CD4-positive, alpha-beta T cell treated with Interleukin-17A for 1 hour (primary cell): ENCODE results near the gene FMN1.
"Not testable (repeated sequence)": the region's sequence is repeated elsewhere in the genome, so short reads cannot be mapped to it uniquely, and the experiment has no call there.

Source experiments
- DNase-seq: peaks from one replicate; pipeline ENCODE4 v3.0.0-alpha.2; 2020

The FMN1 gene

DNA sequence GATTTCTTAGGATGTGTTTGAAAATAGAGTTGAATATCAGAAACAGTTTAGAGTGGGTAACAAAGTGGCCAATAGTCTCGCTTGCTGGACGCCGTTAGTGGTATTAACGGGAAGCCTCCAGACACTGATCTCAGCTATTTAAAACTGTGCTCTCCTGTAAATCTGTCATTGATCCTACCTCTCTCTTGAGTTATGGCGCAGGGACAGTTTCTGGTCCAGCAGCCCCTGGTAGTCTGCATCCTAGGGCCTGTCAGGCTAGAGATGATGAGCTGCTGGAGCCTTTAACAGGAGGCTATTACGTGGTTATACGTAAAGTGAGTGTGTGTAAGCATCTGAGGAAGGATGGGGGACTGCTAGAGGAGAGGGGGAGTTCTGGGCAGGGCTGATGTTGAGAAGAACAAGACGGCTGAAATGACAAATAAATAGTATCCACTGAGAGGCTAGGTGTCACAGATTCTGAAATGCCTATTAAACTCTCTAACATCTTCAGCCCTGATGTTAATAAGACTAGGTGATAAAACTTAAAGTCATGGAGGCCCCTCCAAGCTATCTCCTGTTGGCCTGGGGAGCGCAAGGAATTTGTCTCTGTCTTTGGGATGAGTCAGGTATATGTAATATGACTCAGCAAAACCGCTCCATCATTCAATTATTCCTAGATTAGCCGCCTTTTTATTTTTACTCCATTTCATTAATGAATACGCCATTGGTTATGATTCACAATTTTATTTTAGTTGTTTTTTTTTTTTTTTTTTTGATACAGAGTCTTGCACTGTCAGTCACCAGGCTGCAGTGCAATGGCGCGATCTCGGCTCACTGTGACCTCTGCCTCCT lies 321.0 kb downstream of the FMN1 start:
- DNase-seq = no peak

DNA sequence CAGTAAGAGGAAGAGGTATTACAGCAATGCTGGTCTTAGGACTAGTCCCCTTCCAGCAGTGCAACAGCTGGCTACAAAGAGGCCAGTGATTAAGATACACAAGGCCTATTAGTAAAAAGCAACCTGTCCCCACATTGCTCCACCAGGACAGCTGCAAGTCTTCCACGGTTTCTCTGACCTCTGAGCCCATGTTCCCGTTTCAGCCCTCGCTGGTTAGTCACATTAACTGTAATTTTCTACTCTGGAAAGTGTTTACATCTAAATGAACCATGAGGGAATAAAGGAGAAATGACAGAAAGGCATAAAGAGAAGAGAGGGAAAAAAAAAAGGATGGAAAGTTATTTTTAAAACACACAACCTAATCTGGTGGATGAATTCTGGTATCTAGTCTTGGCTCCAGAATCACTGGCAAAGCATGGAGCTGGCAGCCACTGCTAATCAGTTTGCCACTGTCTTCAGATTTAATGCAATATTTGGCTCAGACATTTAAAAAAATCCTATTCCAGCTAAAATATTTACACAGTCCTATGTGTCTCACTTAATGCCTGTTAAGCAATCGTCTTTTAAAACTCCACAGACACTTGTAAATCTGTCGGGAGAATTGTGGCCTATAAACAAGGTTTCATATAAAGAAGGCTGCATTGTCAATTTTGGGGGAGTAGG lies 321.8 kb downstream of the FMN1 start:
- no peak for DNase-seq

DNA sequence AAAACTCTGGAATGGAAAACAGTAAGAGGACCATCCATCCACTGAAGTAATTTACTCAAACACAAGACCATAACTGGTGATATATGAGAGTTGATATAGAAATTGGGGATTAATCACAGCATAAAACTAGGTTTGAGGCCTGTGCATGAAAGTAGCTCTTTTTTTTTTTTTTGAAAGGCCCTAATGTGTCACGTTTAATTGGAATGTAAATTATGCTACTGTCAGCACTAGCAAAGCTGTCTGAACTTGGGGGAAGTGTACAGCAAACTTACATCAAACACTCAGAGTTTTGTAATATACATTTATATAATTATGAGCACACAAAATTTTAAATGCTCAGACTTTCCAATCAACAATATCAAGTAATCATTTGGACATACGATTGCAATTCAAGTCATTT lies 322.6 kb downstream of the FMN1 start:
- DNase-seq = no peak

DNA sequence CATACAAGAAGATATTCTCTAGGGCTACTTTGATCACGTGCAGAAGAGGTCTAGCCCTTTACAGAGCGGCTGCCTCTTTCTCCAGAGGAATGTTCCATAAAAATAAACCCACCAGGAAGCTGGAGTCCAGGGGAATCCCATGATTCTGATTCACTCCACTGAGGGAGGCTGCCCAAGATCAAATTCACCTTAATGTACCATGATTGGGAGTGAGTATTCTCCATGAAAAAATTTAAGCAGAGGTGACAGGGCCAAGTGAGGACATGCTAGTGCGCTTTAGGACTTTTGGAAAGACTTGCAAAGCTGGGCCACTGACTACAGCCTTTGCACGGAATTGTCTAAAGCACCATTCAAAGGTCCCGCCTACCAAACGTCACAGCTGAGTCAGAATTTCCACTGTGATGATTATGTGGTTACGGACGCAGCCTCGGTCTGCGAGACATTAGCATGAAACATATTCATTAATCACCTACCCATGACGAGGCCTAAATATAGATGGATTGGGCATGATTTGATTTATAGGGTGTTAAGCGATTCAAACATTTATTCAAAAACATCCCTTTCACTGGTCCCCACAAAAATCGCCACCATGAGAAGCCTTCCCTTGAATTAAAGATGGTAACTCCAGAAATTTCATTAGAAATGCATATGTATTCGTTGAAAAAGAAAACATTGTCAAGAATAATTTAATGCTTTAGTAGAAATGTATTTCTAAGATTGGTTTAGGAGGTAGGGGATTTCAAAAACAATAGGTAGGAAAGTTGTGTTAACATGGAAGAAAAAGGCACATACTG lies 324.1 kb downstream of the FMN1 start:
- no peak for DNase-seq

DNA sequence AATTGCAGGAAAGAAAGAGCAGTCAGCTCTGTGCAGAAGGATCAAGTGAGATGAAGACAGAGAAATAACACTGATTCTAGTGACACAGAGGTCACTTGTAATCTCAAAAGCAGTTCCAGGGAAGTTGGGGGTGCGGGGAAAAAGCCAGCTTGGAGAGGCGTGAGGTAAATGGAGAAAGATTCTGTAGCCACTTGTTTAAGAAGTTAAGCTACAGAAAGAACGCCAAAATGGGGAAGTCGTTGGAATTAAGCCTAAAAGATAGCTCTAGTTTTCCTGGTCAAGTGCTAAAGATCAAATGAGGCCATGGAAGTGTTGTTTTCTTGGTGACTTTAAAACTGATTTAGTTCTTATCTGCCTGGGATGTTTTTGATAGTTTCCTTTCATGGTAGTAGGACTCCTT lies 324.7 kb downstream of the FMN1 start:
- no peak for DNase-seq

DNA sequence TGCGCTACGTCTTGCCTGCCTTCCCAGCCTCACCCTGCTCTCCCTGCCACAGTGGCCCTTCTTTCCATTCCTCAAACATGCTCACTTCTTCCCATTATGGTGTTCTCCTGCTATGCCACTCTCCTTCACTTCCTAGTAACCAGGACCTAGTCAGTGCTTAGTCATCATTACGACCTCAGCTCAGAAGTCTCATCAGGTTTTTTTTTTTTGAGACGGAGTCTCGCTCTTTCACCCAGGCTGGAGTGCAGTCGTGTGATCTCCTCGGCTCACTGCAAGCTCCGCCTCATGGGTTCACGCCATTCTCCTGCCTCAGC lies 327.2 kb downstream of the FMN1 start:
- no peak for DNase-seq

DNA sequence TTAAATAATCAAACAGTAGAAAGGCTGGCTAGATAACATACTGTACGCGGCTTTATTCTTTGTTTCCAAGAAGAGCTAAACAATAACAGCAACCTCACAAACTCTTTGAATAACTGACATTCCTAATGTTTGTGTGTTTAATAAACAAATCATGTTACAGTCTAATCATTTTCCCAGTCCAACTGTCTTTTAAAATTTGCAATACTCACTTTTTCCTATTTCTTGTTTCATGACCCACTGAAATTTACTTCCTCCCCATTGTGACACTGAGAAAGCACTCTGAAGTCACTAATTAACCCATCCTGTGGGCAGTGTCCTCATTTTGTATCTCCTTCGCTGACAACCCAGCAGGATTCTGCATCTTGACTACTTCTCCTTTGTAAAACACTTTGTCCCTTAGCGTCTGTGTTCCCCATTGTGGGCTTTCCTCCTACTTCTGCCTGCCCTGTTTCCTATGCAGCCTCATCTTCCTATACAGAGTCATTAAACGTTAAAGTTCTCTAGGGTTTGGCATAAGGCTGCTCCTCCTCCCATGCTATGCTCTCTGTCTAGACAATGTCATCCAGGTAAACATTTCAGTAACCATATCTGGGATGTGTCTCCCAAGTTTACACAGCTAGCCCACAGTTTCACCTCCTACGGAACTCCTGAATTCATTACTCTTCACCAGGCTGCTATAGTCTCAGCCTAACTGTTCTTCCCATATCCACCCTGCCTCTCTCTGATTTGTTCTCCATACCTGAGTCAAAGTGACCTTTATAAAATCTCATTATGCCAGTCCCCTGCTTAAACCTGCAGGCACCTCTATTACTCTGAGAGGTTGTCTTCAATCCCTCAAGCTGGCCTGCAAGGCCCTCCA lies 327.8 kb downstream of the FMN1 start:
- no peak for DNase-seq

DNA sequence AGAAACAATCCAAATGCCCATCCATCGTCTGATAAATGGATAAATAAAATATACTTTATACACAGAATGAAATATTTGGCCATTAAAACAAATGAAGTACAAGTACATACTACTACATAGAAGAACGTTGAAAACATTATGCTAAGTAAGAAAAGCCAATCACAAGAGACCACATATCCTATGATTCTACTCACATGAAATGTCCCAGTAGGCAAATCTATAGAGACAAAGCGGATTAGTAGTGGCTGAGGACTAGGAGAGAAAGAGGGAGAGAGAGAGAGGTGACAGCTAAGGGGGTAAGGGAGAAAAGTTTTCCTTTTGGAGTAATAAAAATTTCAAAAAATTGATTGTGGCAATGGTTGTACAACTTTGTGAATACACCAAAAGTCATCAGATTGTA lies 329.7 kb downstream of the FMN1 start:
- DNase-seq = no peak

DNA sequence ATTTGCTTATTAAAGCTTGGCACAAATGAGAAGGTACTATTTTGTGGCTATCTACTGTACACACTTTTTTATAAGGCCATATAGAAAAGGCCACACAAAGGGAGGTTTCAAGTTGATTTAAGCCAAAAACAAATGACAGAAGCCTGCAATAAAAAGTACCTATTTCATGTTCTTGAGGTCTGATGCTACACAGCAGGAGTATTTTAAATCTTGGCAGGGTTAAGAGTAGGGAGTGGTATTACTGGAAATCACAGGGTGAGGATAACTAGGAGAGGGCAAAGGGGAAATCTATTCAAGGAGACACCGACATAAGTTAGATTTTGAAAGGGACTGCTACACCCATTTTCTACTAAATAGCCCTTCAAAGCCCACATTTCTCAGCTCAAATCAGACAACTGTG lies 330.5 kb downstream of the FMN1 start:
- no peak for DNase-seq

DNA sequence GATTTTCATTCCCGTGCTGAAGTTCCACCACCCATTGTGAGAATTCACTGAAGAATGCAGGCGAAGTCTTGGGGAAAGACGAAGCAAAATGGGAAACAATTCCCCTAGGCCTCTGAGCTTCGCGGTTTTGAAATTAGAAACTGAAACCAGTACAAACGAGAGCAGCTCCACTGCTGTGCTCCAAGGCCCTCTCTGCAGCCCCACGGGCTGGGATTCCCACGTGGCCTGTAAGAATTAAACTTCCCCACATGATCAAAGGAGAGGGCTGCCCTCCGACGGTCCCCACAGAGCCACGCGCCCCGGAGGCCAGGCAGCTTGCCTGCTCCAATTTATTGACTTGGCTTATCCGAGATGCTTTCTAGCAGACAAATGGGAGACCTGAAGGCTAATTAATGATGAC lies 332.8 kb downstream of the FMN1 start:
- no peak for DNase-seq

DNA sequence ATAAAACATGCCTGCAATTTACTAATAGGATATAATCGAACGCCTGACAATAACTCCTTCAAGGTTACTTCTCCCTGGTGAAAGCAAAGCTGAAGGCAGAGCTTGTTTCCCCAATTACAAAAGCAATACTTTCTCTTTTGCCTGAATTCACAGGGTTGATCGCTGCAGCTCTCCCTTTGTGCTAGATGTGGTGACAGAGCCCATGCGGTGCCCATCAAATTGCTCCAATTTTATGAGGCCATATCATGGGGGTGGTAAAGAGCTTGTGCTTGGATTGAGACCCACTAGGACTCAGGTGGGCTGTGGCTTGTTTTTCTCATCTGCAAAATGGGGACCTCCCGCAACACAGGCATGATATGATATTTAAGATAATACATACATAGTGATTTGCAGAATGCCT lies 333.3 kb downstream of the FMN1 start:
- DNase-seq = no peak

DNA sequence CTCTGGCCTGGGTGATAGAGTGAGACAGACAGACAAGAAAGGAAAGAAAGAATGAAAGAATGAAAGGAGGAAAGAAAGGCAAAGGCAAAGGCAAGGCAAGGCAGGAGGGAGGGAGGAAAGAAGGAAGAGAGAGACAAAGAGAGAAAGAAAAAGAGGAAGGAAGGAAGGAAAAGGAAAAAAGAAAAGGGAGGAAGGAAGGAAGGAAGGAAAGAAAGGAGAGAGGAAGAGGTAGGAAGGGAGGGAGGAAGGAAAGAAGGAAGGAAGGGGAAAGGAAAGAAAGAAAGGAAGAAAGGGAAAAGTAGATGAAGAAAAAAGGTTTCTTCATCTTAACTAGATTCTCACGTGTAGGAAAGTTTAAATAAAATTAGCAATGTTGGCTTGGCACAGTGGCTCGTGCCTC lies 334.5 kb downstream of the FMN1 start:
- DNase-seq = no peak

DNA sequence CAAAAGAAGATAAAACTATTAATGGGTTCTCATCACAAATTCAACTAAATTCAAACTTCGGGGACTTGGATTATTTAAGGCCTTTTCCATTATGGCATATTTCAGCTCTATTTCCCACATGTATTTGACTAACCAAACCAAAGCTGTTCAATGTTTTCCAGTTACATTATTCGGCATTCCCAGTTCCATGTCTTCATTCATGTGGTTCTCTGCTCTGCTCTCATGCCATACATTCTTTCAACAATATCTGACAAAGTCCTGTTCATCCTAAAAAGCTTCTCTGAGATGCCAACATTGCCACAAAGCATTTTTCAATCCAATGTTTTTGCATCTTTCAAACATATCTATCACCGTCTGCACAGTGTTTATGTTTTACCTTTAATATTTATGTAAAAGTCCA lies 335.3 kb downstream of the FMN1 start:
- DNase-seq = no peak

DNA sequence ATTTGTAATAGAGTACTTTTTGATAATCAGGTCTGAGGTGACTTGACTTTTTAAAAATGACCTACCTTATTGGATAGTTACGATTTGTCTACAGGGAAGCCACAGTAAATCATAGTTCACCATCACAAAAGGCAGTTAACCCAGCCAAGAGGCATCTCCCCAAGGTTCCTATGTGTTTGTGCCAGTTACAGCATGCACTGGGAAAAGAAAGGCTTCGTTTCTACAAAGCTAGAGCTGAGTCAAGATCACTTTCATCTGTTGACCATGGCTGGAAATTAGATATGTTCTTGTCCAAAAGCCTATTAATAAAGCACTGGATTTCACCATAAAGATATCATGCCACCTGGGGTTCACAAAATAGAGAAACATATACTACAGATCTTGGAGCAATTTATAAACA lies 336.8 kb downstream of the FMN1 start:
- no peak for DNase-seq

DNA sequence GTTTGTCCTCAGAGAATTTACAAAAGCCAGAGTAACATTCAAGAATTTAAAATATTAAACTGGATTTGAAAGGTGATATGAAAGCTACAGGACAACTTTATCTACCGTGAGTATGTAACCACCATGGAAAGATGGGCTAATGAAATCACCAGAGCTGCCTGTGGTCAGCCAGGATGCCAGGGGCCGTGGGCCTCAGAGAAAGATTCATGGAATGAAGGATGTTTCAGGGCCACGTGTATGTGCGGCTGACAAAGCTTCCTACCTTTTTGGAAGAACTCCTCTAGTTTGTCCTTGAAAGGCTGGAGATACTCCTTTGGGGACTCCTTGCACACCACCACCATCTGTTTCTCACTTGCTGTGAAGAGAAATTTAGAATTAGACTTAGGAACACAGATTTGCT lies 337.8 kb downstream of the FMN1 start:
- no peak for DNase-seq

DNA sequence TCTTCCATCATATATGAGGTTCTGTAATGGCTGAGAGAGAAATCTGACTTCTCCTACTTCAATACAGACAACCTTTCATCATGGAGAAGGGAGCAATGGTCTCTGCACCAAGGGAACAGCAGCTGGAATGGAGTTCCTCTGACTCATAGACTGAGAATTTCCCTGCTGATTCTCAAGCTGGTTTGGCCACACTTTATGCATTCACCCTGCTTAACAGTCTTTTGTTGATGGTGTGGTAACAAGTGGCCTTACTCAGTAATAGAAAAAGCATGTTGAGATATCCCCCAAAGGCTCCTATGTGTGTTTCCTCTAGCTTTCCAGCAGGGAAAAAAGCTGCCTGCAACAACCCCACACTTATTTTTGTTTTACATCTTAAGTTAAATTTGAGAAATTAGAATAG lies 338.6 kb downstream of the FMN1 start:
- DNase-seq = no peak

DNA sequence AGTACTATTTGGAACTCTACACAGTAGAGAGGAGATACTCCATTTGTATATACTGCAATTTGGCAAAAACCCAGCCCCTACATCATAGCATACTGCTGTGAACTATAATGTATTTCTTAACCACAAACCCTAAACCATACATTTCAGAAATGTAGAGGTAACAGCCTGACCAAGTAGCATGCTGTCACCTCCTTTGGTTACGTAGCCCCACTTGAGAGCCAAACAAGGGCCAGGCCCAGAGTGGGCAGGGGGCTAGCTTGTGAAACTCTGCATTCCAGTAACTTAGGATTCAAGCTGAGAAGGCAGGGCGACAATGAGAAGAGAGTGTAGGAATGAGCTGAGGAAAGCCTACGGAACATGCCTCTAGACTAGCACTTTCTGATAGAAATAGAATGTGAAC lies 340.9 kb downstream of the FMN1 start:
- no peak for DNase-seq

DNA sequence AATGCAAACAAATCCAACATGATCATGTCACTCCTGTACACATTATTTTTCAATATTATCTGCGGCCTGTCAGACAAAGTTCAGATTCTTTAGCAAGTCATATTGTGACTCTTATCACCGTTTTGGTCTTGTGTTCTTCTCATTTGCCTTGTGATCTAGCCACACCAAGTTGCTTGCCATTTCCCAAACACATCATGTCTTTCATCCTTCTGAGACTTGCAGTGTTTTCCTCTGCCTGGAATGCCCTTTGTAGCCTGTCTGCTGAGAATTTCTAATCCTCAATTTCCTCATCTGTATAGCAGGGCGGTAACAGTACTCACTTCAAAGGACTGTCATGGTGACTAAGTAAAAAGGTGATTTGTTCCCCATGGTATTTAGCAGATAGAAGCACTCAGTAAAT lies 341.7 kb downstream of the FMN1 start:
- DNase-seq = no peak

DNA sequence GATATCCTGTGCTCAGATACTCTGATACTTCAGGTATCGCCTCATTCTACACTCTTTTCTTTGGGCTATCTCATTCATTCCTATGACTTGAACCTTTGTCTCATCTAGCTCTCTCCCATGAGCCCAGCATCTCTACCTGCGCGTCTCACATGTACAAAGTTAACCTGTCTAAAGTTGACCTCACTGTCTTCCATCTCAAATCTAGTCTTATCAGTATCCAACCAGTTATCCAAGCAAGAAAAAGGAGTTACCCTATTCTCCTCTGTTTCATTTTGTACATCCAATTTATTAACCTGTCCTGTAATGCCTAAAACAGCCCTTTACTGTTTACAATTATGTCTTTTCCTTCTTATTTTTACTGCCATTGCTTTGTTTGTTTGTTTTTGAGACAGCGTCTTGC lies 342.5 kb downstream of the FMN1 start:
- DNase-seq = no peak

DNA sequence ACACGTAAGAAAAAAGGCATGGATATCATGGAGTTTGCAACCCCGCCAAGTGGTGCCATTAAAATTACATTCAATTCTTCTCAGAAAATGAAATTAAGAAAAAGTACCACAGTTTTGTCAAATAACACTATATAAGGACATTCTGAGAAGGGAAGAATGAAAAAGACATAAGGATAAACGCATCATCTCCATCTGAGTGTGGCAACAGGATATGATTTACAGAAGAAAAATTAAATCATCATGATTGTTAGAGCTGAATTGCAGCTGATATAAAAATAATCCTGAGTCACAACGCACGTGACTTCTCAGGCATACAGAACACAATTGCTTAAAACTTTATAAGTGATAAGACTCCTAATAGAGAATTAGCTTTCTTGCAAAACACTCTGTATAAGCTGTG lies 342.9 kb downstream of the FMN1 start:
- DNase-seq = no peak

DNA sequence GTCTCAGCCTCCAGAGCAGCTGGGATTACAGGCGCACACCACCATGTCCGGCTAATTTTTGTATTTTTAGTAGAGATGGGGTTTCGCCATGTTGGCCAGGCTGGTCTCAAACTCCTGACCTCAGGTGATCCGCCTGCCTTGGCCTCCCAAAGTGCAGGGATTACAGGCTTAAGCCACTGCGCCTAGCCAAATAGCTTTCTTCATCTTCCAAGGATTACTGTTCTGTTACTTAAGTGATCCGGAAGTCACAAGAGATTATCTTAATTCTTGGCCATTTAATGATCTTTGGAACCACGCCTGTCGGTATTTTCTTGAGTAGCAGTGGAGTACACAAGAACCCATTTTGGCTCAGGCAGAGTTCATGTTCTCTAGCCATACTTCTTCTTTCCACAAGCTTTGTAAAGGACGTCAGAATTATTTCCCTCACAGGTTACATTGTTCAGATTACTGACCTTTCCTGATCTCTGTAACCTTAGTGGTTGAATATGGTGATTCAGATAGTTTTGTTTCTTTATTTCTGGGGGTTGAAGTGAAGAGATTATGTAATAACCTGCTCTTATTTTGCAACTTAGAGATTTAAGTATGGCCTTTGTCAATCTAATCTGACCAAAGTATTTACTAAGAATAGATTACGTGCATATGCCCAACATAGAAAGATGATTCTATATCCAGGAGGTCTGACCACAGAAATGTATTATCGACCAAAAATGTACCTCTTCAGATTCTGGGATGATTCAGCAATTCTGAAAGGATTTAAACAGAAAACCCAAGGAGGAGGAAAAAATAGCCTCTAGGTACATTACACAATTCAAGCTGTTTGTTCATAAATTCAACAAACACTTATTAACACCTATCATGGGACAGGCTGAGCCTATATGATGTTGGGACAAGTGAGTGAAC lies 344.5 kb downstream of the FMN1 start:
- no peak for DNase-seq

DNA sequence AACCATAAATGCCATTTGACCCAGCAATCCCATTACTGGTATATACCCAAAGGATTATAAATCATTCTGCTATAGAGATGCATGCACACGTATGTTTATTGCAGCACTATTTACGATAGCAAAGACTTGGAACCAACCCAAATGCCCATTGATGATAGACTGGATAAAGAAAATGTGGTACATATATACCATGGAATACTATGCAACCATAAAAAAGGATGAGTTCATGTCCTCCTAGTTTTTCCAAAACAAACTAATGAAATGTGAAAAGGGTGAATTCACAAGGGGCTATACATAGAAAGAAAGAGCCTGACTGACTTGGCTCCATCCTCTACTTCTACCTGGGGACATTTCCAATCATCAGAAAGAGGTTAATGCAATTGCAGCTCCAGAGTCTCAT lies 347.8 kb downstream of the FMN1 start:
- DNase-seq = not testable (repeated sequence)
